ENCODE data around the gene TBC1D21.

- TF ChIP-seq CTCF (IDR thresholded peaks at IDR 0.05) (no peak), POLR2A (IDR thresholded peaks at IDR 0.05) (no peak), POLR2AphosphoS5 (IDR thresholded peaks at IDR 0.05) (no peak)
Measured at GRCh38 chr15:73832657-73833056, 40.7 kb upstream of the TBC1D21 start.
